Measurements from ENCODE around the gene SORCS2.

DNA sequence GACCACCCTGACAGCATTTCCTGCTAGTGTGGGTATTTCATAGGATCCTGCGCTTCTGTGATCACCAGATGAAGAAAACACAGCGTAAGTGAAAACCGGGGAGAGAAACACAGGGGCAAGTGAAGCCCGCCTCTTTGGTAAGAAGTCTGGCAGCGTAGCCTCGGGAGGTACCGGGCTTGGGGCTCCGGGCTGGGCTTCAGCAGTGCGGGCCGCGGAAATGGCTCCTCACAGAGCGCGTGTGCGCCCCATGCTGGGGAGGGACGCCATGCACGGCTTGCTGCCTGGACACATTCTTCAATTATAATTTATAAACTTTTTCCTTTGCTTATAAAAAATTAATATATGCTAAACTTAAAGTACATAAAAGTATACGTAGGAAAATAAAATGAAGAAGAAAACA lies 595.9 kb downstream of the SORCS2 start:
- no peak for TF ChIP-seq POLR2A (IDR thresholded peaks at IDR 0.05)
- TF ChIP-seq, protein P1, sequence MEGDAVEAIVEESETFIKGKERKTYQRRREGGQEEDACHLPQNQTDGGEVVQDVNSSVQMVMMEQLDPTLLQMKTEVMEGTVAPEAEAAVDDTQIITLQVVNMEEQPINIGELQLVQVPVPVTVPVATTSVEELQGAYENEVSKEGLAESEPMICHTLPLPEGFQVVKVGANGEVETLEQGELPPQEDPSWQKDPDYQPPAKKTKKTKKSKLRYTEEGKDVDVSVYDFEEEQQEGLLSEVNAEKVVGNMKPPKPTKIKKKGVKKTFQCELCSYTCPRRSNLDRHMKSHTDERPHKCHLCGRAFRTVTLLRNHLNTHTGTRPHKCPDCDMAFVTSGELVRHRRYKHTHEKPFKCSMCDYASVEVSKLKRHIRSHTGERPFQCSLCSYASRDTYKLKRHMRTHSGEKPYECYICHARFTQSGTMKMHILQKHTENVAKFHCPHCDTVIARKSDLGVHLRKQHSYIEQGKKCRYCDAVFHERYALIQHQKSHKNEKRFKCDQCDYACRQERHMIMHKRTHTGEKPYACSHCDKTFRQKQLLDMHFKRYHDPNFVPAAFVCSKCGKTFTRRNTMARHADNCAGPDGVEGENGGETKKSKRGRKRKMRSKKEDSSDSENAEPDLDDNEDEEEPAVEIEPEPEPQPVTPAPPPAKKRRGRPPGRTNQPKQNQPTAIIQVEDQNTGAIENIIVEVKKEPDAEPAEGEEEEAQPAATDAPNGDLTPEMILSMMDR (IDR thresholded peaks at IDR 0.05), result no peak
